ENCODE data around the gene BTG1.

Gene BTG1

DNA sequence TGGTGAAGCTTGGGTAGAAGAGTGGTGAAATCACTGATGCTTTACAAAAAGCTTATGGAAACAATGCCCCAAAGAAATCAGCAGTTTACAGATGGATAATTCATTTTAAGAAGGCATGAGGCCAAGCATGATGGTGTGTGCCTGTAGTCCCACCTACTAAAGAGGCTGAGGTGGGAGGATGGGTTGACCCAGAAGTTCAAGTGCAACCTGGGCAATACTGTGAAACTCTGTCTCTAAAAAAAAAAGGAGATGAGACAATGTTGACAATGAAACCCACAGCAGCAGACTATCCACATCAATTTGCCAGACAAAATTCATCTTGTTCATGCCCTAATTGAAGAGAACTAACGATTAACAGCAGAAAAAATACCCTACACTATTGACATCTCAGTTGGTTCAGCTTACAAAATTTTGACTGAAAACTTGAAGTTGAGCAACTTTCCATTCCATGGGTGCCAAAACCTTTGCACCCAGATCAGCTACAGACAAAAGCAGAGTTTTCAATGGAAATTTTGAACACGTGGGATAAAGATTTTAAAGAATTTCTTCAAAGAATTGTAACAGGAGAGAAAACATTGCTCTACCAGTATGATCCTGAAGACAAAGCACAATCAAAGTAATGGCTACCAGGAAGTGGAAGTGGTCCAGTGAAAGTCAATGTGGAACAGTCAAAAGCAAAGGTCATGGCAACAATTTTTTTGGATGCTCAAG, 26.7 kb downstream of the BTG1 start:
- peaks cover 0 to 3% of the 10 kb centered on the region in 2 donors for H3K36me3 ChIP-seq (replicated peaks in 1 of 2; ENCODE audit: control insufficient read depth in 2 of 2, insufficient read depth in 2 of 2, low read length in 2 of 2)
- no peak overlapping the region for H4K8ac ChIP-seq (ENCODE audit: low read depth, low read length)
- no CpG with 5 or more reads among the region's 2 CpGs for WGBS, 2 donors (ENCODE audit: extremely low coverage in 2 of 2, insufficient read length in 2 of 2, insufficient replicate concordance in 1 of 2)
- peaks cover 3% of the 10 kb centered on the region for H3K79me1 ChIP-seq (ENCODE audit: low read depth, low read length)
- no peaks in the 10 kb centered on the region for H3K27me3 ChIP-seq (ENCODE audit: control insufficient read depth in 3 of 3, insufficient read depth in 3 of 3, low read depth in 1 of 3, low read length in 3 of 3)
- H3K14ac ChIP-seq (ENCODE audit: low read length) = no peak overlapping the region
- H2AFZ ChIP-seq (ENCODE audit: low read length) = no peak overlapping the region
- H4K91ac ChIP-seq (ENCODE audit: low read depth, low read length, poor library complexity) = no peak overlapping the region
- H3K4ac ChIP-seq (ENCODE audit: low read length) = no peak overlapping the region
- H3K9me3 ChIP-seq (replicated peaks in 1 of 2; ENCODE audit: control insufficient read depth in 2 of 2, insufficient read depth in 1 of 2, low read depth in 1 of 2, low read length in 2 of 2) = peaks cover 0 to 15% of the 10 kb centered on the region in 2 donors
- H2AK5ac ChIP-seq (ENCODE audit: low read depth, low read length) = no peak overlapping the region
- no peak for DNase-seq (ENCODE audit: low spot score)
- no peak overlapping the region for H3K4me3 ChIP-seq (ENCODE audit: low read length in 2 of 2)
- H3K4me2 ChIP-seq (ENCODE audit: insufficient read depth, low read length, poor library complexity, severe bottlenecking) = no peak overlapping the region
- no peak overlapping the region for H3K23ac ChIP-seq (ENCODE audit: low read depth, low read length, poor library complexity)
- H3K18ac ChIP-seq (ENCODE audit: low read length) = no peak overlapping the region
- no peak overlapping the region for H3K9ac ChIP-seq (ENCODE audit: low read depth, low read length, poor library complexity)
- H2BK12ac ChIP-seq (ENCODE audit: low read length) = no peak overlapping the region
- no peak overlapping the region for H2BK5ac ChIP-seq (ENCODE audit: low read length)
- H2BK15ac ChIP-seq (ENCODE audit: low read length) = no peak overlapping the region
- H3K4me1 ChIP-seq (ENCODE audit: control insufficient read depth in 2 of 2, insufficient read depth in 1 of 2, low read depth in 1 of 2, low read length in 2 of 2) = no peaks in the 10 kb centered on the region
- H2BK120ac ChIP-seq (ENCODE audit: low read depth, low read length) = no peak overlapping the region
- H3K27ac ChIP-seq (replicated peaks; ENCODE audit: low read length) = no peak overlapping the region

DNA sequence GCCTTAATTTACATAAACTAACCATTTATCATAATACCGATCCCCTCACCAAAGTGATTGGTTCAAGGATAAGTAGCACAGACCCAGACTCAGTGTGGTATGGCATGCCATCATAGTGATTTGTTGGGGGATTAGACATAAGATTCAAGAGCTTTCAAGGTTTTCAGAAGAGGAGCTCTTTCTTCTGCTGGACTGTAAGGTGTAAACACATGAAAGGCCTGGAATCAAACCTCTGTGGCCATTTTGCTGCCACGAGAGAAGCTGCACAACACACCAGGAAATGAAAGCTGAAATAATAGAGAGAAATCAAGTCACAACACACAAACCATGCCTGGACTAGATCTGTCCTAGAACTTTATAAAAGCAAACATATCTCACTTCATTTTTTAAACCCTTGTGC, 30.8 kb downstream of the BTG1 start:
- Histone ChIP-seq H2BK120ac (ENCODE audit: low read depth, low read length) (no peak overlapping the region), H3K79me1 (ENCODE audit: low read depth, low read length) (no peaks in the 10 kb centered on the region)

DNA sequence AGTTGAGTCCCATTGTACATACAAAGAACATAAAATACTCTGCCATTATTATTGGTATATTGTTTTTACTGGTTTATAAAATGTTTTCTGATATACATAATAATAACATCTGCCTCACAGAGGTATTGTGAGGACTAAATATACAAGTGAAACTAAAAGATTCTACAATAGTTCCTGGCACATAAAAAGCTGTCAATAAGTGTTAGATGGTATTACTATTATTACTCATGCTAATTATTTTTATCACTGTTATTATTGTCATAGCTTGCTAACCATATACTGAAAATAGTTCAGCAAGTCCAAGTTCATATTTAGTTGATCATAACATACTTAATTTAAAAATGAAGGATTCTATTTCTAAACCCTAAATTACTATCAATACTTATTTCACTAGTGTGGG, 34.4 kb downstream of the BTG1 start:
- no peak overlapping the region for H3K4ac ChIP-seq (ENCODE audit: low read length)
- H3K79me1 ChIP-seq (ENCODE audit: low read depth, low read length) = no peaks in the 10 kb centered on the region
- no peak overlapping the region for H3K14ac ChIP-seq (ENCODE audit: low read length)
- H3K4me2 ChIP-seq (ENCODE audit: insufficient read depth, low read length, poor library complexity, severe bottlenecking) = no peak overlapping the region
- H2BK5ac ChIP-seq (ENCODE audit: low read length) = no peak overlapping the region
- H3K9ac ChIP-seq (ENCODE audit: low read depth, low read length, poor library complexity) = no peak overlapping the region
- no peak overlapping the region for H2AFZ ChIP-seq (ENCODE audit: low read length)
- no peak overlapping the region for H4K91ac ChIP-seq (ENCODE audit: low read depth, low read length, poor library complexity)
- no peak overlapping the region for H4K8ac ChIP-seq (ENCODE audit: low read depth, low read length)
- H3K4me3 ChIP-seq (ENCODE audit: low read length in 2 of 2) = no peak overlapping the region
- no peak overlapping the region for H3K23ac ChIP-seq (ENCODE audit: low read depth, low read length, poor library complexity)
- no peak overlapping the region for H2BK12ac ChIP-seq (ENCODE audit: low read length)
- no peak overlapping the region for H2BK120ac ChIP-seq (ENCODE audit: low read depth, low read length)
- no peak for DNase-seq (ENCODE audit: low spot score)
- H3K4me1 ChIP-seq (ENCODE audit: control insufficient read depth in 2 of 2, insufficient read depth in 1 of 2, low read depth in 1 of 2, low read length in 2 of 2) = peaks cover 19 to 25% of the 10 kb centered on the region in 2 donors
- no peaks in the 10 kb centered on the region for H3K9me3 ChIP-seq (replicated peaks in 1 of 2; ENCODE audit: control insufficient read depth in 2 of 2, insufficient read depth in 1 of 2, low read depth in 1 of 2, low read length in 2 of 2)
- no peak overlapping the region for H2BK15ac ChIP-seq (ENCODE audit: low read length)
- H3K36me3 ChIP-seq (replicated peaks in 1 of 2; ENCODE audit: control insufficient read depth in 2 of 2, insufficient read depth in 2 of 2, low read length in 2 of 2) = no peaks in the 10 kb centered on the region
- no peaks in the 10 kb centered on the region for H3K27me3 ChIP-seq (ENCODE audit: control insufficient read depth in 3 of 3, insufficient read depth in 3 of 3, low read depth in 1 of 3, low read length in 3 of 3)
- no peak overlapping the region for H3K18ac ChIP-seq (ENCODE audit: low read length)
- H2AK5ac ChIP-seq (ENCODE audit: low read depth, low read length) = no peak overlapping the region
- no peak overlapping the region for H3K27ac ChIP-seq (replicated peaks; ENCODE audit: low read length)

More for the DNA sequence above, 30.8 kb downstream of the BTG1 start:
- Histone ChIP-seq H3K9ac (ENCODE audit: low read depth, low read length, poor library complexity) (no peak overlapping the region), H3K4ac (ENCODE audit: low read length) (no peak overlapping the region), H3K4me3 (ENCODE audit: low read length in 2 of 2) (no peak overlapping the region), H3K14ac (ENCODE audit: low read length) (no peak overlapping the region), H2BK15ac (ENCODE audit: low read length) (no peak overlapping the region), H4K91ac (ENCODE audit: low read depth, low read length, poor library complexity) (no peak overlapping the region), H3K36me3 (replicated peaks in 1 of 2; ENCODE audit: control insufficient read depth in 2 of 2, insufficient read depth in 2 of 2, low read length in 2 of 2) (peaks cover 0 to 3% of the 10 kb centered on the region in 2 donors), H2BK12ac (ENCODE audit: low read length) (no peak overlapping the region), H3K23ac (ENCODE audit: low read depth, low read length, poor library complexity) (no peak overlapping the region), H3K18ac (ENCODE audit: low read length) (no peak overlapping the region), H2AFZ (ENCODE audit: low read length) (no peak overlapping the region), H3K9me3 (replicated peaks in 1 of 2; ENCODE audit: control insufficient read depth in 2 of 2, insufficient read depth in 1 of 2, low read depth in 1 of 2, low read length in 2 of 2) (peaks cover 0 to 2% of the 10 kb centered on the region in 2 donors), H2AK5ac (ENCODE audit: low read depth, low read length) (no peak overlapping the region), H3K4me1 (ENCODE audit: control insufficient read depth in 2 of 2, insufficient read depth in 1 of 2, low read depth in 1 of 2, low read length in 2 of 2) (peaks cover 0 to 3% of the 10 kb centered on the region in 2 donors), H3K27ac (replicated peaks; ENCODE audit: low read length) (no peak overlapping the region), H4K8ac (ENCODE audit: low read depth, low read length) (no peak overlapping the region), H3K4me2 (ENCODE audit: insufficient read depth, low read length, poor library complexity, severe bottlenecking) (no peak overlapping the region), H2BK5ac (ENCODE audit: low read length) (no peak overlapping the region), H3K27me3 (ENCODE audit: control insufficient read depth in 3 of 3, insufficient read depth in 3 of 3, low read depth in 1 of 3, low read length in 3 of 3) (no peaks in the 10 kb centered on the region)
- no CpG with 5 or more reads among the region's 2 CpGs for WGBS, 2 donors (ENCODE audit: extremely low coverage in 2 of 2, insufficient read length in 2 of 2, insufficient replicate concordance in 1 of 2)
- DNase-seq (ENCODE audit: low spot score) = no peak

DNA sequence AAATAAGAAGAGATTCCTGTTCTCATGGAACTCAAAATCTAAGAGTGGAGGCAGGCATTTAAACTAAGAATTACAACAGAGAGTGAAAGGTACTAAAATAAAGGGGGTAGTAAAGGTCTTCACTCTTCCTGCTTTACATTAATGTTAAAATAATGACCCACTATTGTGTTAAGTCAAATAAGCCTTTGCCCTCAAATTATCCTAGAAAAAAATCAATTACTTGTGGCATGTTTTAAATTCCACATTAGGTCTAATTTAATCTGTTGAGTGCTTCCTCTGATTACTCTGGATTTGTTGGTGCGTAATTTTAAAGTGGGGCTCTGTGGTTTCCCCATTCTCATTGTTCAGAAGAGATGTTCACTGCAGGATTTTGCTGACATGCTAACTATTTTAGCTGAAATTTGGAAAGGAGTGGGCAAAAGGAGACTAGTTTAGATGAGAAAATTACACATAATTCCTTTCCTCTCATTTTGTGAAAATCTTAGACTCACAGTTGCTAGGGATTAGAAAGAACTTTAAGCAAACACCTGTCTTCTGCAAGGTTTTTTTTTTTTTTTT, 35.5 kb downstream of the BTG1 start:
- no peak overlapping the region for H3K23ac ChIP-seq (ENCODE audit: low read depth, low read length, poor library complexity)
- no peak overlapping the region for H2BK15ac ChIP-seq (ENCODE audit: low read length)
- H4K8ac ChIP-seq (ENCODE audit: low read depth, low read length) = no peak overlapping the region
- H2AK5ac ChIP-seq (ENCODE audit: low read depth, low read length) = no peak overlapping the region
- H3K9ac ChIP-seq (ENCODE audit: low read depth, low read length, poor library complexity) = no peak overlapping the region
- H3K27me3 ChIP-seq (ENCODE audit: control insufficient read depth in 3 of 3, insufficient read depth in 3 of 3, low read depth in 1 of 3, low read length in 3 of 3) = no peaks in the 10 kb centered on the region
- H3K27ac ChIP-seq (replicated peaks; ENCODE audit: low read length) = no peak overlapping the region
- no peak overlapping the region for H3K4me2 ChIP-seq (ENCODE audit: insufficient read depth, low read length, poor library complexity, severe bottlenecking)
- no peak overlapping the region for H2BK5ac ChIP-seq (ENCODE audit: low read length)
- no peak overlapping the region for H2BK12ac ChIP-seq (ENCODE audit: low read length)
- no peak overlapping the region for H4K91ac ChIP-seq (ENCODE audit: low read depth, low read length, poor library complexity)
- H3K4me3 ChIP-seq (ENCODE audit: low read length in 2 of 2) = no peak overlapping the region
- no peak overlapping the region for H3K14ac ChIP-seq (ENCODE audit: low read length)
- no peaks in the 10 kb centered on the region for H3K9me3 ChIP-seq (replicated peaks in 1 of 2; ENCODE audit: control insufficient read depth in 2 of 2, insufficient read depth in 1 of 2, low read depth in 1 of 2, low read length in 2 of 2)
- no peak overlapping the region for H2BK120ac ChIP-seq (ENCODE audit: low read depth, low read length)
- H3K4me1 ChIP-seq (ENCODE audit: control insufficient read depth in 2 of 2, insufficient read depth in 1 of 2, low read depth in 1 of 2, low read length in 2 of 2) = peaks cover 19 to 25% of the 10 kb centered on the region in 2 donors
- no peak overlapping the region for H3K4ac ChIP-seq (ENCODE audit: low read length)
- WGBS, 2 donors (ENCODE audit: extremely low coverage in 2 of 2, insufficient read length in 2 of 2, insufficient replicate concordance in 1 of 2) = no CpG with 5 or more reads among the region's 1 CpG
- H2AFZ ChIP-seq (ENCODE audit: low read length) = no peak overlapping the region
- H3K36me3 ChIP-seq (replicated peaks in 1 of 2; ENCODE audit: control insufficient read depth in 2 of 2, insufficient read depth in 2 of 2, low read length in 2 of 2) = no peaks in the 10 kb centered on the region
- no peak overlapping the region for H3K18ac ChIP-seq (ENCODE audit: low read length)
- no peak for DNase-seq (ENCODE audit: low spot score)
- H3K79me1 ChIP-seq (ENCODE audit: low read depth, low read length) = no peaks in the 10 kb centered on the region

Data from neuronal stem cell (in vitro differentiated cells).